ENCODE results near the gene GAGE10.

Gene GAGE10, protein sequence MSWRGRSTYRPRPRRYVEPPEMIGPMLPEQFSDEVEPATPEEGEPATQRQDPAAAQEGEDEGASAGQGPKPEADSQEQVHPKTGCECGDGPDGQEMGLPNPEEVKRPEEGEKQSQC

DNA sequence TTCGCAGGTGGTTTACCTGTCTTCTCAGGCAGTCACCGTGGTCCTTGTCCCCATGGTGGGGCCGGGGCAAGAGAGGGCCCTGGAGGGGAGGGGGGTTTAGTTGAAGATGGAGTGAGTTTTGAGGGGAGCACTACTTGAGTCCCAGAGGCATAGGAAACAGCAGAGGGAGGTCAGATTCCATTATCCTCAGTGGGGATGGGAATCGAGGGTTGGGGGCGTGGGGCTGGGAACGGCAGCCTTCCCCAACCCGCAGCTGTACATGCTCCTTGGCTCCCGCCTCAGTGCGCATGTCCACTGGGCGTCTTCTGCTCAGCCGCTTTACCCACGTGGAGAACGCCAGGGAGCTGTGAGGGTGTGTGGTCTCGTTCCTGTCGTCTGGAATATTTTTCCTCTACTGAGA lies at the start of gene GAGE10:
TSS of gene GAGE10 (plus strand) at position 301 of the 400 bp plus-strand sequence. CDS start 1,214 bp downstream, outside the sequence.
- no peak for DNase-seq (ENCODE audit: low read depth in 2 of 2)

DNA sequence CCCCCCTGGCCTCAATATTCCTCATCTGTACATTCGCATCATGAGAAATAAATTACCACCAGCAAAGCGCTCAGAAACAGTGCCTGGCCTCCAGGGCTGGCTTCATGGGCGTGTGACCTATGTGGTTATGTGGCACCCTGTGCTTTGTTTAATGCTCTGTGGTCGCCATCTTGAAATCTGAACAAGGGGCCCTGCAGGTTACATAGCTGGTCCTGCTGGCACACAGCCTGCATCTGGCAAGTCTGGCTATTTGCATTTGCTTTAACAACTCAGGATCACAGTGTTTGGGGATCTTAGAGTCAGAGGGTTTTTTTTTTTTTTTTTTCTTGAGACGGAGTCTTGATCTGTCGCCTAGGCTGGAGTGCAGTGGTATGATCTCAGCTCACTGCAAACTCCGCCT lies 48.8 kb upstream of the GAGE10 start:
- no peak for DNase-seq (ENCODE audit: low read depth in 2 of 2)

DNA sequence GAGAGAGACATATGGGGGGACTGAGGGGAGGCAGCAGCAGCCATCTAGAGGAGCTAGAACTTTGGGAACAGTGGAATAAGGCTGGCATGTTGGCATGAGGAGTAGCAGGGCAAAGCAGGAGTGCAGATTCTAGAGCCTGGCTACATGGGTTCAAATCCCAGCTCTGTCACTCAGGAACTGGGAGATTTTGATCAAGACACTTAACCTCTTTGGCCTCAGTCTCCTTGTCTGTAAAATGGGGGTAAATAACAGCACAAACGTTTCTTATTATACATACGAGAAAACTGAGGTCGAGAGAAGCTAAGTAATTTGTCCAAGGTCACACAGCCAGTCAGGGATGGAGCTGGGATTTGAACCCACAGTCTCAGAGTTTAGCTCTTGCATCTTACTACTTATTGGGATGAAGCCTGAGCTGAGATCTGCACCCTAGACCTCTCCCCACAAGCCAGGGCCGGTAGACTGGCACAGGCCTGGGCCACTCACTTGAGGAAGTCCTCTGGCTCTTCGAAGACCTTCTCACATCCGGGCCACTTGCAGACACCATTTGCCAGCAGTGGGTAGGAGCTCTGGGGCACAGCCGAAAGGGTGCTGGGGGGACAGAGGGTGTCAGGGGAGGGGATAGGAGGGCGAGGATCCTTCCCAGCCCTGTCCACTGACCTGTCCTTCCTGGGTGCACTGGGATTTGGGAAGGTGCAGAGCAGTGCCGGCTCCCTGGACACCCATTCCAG lies 47.0 kb upstream of the GAGE10 start:
- no peak for DNase-seq (ENCODE audit: low read depth in 2 of 2)

DNA sequence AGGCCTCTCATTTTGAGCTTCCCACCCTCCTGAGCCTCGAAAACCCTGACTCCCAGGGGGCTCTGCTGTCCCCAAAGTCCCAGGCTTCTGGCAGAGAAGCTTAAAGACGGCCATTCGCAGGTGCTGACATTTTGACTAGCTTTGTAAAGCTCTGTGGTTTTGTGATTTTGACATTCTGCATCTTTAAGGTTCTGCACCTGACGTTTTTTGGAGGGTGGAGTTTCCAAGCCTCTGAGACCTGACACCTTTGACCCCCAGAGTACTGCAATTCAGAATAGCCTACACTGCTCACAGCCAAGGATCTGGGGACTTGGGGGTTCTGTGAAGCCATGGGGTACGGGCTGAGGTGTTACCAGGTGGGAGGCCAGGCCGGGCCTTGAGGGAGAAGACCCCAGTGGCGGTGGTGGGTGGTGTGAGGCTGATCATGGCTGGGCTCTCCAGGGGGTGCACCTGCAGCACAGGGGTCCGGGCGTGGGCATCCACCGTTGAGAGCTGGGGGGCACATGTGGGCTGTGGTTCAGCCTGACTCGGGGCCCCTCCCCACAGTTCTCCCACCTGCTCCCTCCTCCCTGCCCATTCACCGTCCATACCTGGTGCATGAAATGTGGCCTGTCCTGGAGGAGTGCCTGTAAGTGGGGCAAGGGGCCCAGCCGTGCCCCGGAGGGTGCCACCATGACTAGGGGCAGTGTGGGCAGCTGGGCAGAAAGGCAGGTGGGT lies 46.2 kb upstream of the GAGE10 start:
- no peak for DNase-seq (ENCODE audit: low read depth in 2 of 2)

DNA sequence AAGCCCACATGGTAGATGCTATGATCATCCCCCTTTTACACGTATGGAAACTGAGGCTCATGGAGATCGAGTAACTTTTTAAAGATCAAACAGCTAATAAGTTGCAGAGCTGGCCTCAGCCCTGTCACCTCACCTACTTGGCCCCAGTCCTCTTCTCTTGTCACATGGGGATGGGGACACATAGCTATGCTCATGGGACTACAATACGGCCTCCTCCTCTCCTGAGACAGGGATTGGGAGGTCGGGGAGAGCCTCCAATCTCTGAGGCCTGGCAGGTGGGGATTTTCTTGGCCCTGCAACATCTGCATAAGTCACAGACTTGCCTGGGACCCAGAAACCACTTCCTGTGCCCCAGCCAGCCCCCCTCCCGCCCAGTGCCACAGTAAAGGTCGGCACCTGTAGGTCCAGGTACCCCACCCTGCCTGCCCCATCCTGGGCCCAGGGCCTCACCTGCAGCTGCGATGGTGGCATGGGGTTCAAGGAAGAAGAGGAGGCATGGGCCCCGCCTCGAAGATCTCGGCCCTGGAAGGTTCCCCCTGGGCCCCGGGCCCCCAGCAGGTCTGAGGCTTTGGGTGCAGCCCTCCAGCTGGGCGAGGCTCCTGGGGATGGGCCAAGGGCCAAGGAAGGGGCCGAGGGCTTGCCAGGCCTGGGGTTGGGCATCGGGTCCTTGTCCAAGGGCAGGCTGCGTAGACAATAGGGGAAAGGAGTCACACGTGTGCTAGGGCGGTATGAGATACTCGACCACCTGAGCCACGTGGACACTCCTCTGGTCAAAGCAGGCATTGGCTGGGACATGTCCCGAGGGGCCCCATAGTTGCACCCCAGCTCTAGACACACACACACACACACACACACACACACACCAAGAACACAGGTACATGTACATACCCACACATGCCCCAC lies 45.3 kb upstream of the GAGE10 start:
- DNase-seq (ENCODE audit: low read depth in 2 of 2) = no peak

DNA sequence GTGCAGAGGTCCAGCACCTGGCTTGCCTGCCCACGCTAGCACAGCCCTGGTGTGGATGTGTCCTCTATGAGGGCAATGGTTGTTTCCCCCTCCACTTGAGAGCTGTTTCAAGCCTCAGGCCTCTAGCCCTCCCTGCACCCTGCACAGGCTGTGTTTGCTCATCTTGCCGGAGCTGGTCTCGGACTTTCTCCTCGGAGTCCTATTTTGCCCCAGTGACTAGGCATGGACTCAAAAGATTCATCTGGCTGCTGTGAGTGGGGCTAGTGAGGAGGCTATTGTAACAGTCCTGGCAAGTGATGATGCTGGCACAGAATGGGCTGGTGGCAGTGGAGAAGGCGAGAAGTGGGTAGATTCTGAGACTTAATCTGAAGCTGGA lies 44.7 kb upstream of the GAGE10 start:
- DNase-seq (ENCODE audit: low read depth in 2 of 2) = no peak

DNA sequence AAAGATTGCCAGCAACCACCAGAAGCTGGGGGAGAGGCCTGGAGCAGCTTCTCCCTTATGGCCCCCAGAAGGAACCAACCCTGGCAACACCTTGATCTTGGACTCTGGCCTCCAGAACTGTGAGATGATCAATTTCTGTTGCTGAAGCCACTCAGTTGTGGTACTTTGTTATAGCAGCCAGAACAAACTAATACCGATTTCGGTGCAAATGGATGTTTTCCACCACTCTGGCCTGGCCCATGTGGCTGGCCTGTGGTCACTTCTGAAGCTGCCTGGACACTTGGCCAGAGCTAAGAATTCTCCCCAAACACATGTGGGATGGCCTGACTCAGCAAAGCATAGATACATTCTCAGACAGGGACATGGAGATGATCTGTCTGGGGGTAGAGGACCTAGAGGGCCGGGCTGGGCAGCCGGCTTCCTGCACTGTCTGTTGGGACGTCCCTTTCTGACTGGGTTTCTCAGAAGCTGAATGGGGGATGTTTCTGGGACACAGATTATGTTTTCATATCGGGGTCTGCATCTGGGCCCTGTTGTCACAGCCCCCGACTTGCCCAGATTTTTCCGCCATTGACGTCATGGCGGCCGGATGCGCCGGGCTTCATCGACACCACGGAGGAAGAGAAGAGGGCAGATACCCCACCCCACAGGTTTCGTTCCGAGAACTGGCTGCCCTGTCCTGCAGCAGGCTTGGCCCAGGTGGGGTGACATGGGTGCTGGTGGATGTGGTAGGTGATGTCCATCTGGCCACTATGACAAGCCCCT lies 43.0 kb upstream of the GAGE10 start:
- DNase-seq (ENCODE audit: low read depth in 2 of 2) = no peak

DNA sequence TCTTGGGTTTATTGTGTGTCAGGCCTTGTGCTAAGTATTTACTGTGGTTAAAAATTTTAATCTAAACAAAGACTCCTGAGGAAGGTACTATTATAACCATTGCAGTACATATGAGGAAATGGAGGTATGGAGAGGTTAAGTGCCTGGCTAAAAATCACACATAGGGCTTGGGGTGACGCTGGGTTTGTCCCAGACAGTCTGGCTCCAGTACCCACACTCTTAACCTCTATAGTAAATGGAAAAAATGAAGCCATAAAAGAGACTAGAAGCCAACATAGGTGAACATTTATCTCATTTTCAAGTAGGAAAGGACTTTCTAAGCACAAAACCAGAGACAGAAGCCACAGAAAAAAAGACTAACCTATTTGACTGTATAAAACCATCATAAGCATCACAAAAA lies 40.8 kb upstream of the GAGE10 start:
- DNase-seq (ENCODE audit: low read depth in 2 of 2) = no peak

DNA sequence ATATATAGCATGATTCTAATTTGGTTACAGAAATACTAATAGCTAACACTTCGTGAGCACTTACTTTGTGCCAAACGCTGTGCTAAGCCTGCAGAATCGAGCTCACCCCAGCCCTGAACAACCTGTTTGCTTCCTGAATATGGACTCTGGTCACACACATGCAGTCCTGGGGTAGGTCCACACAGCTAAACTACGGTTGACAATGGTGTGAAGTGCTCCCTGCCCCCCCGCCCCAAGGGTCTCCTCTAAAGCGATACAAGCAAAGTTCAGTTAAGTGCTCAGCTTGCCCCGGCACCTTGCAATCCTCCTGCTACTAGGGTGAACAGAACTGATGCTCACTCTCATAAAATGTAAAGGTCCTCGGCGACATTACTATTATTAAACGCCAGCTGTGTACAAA lies 39.8 kb upstream of the GAGE10 start:
- DNase-seq (ENCODE audit: low read depth in 2 of 2) = no peak

DNA sequence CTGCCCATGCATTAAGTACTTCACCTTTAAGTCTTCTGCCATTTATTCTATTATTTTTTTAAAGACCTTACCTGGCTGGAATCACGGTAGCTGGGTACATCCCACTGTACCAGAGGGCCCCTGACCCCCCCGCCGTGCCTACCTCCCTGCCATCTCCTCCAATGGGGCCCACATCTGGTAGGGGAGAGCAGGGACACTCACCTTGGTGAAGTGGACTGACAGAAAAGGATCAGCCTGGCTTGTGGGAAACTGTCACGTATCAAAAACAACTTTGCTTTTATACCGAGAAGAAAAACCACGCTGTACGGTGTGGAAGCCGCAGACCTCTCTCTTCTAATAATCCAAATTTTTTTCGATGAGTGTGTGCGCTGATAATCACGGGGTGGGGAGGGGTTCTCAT lies 39.0 kb upstream of the GAGE10 start, which contains the start of gene FOXP3:
TSS of gene FOXP3 (minus strand) at position 251 of the 400 bp plus-strand sequence. CDS start 6,205 bp downstream, outside the sequence.
- DNase-seq (ENCODE audit: low read depth in 2 of 2) = no peak

DNA sequence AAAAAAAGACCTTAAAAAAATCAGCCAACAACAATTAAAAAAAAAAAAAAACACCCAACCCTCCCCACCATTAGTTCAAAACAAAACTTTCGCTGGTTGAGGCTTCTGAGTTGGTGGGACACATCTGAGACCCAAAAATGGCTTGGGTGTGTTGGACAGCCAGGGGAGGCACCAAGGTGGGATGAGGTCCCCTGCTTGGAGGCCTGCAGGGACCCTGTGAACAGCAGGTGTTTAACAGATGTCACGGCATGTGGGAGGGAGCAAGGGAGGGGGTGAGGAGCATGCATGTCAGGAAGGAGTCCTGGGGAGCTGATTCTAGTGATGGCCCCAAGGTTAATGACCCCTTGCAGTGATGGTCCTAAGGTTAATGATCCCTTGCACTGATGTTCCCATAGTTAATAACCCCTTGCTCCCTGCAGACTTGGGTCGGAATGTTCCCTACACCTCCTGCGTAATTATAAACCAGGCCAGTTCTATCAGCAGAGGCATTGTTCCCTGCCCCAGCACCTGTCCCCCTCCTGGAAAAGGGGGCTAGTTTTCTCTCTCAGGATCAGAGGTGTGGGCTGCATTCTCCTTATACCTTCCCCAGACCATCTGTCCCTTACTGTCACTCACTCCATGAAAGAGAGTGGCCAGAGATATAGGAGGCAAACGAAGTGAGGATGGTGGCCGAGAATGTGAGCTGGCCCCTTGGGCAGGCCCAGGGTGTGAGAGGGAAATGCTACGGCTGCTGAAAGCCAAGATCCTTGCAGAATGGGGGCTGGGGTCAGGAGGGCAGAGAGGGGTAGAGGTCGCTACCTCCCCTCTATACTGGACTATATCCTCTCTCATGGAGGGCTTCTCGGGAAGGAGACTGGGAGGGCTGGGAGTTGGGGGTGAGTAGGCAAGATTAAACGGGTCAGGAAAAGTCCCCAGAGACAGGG lies 36.7 kb upstream of the GAGE10 start:
- DNase-seq (ENCODE audit: low read depth in 2 of 2) = no peak

DNA sequence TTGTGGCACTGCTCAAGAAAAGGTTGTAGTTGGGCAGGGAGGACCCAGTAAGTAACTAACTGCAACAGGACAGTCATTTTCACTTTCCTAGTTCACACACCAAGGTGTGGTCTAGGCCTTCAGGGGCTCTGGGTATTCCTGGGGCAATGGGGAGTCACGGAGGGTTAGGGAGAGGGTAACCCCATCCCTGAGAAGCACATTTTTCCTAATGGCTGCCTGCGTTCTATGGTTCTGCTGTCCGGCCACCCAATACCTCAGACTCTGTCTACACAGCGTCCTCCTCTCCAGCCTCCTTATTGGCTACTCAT lies 34.8 kb upstream of the GAGE10 start:
- DNase-seq (ENCODE audit: low read depth in 2 of 2) = no peak

DNA sequence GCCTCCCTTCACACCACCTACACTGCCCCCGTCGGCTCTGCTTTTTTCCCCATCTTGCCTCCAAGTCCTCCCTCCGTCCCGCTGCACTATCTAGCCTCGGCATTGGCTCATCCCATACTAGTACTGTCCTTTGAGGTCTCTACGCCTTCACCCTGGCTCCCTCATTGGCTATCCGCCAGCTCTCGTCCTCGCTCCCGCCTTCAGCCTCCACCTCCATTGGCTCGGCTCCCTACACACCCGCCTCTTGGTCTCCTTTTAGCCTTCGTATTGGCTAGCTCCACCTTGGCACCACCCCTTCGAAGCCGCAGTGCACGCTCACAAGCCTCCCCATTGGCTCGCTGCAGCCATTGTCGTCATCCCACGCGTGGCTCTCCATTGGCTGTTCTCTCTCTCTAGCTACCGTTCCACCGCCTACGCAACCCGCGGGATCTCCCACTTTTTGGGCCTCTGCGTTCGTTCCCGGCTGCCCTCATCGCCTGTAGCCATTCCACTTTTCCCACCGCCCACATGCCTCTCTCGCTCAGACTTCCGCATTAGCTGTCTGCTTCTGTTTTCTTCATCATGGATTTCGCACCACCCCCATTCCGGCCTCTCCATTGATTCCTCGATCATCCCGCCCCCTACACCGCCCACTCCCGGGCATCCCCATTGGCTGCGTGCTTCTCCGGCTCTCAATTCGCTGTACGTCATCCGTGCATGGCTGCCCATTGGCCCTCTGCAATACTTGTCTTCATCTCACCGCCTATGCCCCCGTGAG lies 34.3 kb upstream of the GAGE10 start:
- DNase-seq (ENCODE audit: low read depth in 2 of 2) = peak; percentile 86 to 94

DNA sequence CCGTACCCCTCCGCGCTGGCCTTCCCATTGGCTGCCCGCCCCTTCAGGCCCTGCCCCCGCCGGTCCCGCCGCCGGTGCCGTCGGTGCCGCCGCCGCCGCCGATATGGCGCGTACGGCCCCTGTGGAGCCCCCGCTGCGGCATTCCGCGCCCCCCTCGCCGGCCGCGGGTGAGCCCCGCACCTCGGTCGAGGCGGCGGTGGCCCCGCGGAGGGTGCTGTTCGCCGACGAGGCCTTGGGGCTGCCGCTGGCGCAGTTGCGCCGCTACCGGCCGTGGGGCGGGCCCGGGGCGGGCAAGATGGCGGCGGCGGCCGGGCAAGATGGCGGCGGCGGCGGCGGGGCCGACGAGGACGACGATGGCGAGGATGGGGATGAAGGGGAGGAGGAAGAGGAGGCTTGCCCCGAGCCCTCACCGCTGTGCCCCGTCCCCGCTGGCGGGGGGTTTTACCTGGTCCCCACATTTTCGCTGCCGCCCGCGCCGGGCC lies 33.6 kb upstream of the GAGE10 start, which contains the start of gene PPP1R3F:
TSS of gene PPP1R3F (plus strand) at position 27 of the 482 bp plus-strand sequence. CDS start at position 104, 77 bp downstream.
- DNase-seq (ENCODE audit: low read depth in 2 of 2) = no peak

DNA sequence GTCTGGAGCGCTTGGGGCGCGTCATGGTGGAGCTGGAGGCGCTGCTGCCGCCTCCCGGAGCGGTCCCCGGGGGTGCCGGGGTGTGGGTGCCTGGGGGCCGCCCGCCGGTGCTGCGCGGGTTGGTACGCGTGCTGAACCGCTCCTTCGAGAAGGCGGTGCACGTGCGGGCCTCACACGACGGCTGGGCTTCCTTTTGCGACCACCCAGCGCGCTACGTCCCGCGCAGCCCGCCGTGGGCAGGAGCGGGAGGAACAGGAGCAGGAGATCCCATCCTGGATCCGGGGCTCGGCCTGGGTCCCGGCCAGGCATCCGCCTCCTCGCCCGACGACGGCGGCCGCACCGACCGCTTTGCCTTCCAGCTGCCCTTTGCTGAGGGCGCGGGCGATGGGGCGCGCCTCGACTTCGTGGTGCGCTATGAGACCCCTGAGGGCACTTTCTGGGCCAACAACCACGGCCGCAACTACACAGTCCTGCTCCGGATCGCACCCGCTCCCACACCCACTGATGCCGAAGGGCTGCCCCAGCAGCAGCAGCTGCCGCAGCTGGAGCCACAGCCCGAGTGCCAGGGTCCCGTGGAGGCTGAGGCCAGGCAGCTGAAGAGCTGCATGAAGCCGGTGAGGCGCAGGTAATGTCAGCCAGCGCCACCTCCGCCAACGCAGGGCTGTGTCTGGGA lies 33.1 kb upstream of the GAGE10 start:
- DNase-seq (ENCODE audit: low read depth in 2 of 2) = no peak

DNA sequence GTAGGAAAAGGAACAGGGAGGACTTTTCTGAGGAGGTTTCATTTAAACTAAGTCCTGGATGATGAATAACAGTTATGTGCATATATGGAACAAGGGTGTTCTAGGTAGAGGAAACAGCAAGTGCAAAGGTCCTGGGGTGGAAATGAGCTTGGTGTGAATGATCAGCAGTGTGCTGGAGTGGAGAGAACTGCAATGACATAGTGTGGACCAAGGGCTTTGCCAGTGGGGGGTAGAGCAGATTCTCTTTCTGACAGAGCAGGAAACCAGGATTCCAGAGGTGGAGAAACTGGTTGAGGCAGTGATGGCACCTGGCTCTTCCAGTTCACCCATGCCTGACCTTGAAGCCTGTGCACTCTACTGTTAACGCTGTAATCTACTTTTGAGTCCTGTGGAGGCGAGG lies 32.1 kb upstream of the GAGE10 start:
- no peak for DNase-seq (ENCODE audit: low read depth in 2 of 2)

DNA sequence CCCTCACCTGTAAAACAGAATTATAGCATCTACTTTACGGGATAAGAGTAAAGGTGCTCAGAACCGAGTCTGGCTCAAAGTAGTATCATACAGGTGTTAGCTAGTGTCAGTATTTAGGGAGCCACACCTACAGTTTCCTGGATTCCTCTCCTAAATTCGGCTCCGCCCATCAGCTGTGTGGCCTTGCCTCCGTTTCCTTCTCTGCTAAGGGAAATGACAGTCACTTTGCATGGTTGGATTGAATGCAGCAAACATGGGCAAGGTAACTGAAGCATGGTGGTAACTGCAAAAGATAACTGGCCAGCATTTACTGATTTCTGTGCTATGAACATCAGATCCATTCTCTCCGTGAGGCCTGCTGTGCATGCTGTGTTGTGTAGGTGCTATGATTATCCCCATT lies 31.0 kb upstream of the GAGE10 start:
- no peak for DNase-seq (ENCODE audit: low read depth in 2 of 2)

DNA sequence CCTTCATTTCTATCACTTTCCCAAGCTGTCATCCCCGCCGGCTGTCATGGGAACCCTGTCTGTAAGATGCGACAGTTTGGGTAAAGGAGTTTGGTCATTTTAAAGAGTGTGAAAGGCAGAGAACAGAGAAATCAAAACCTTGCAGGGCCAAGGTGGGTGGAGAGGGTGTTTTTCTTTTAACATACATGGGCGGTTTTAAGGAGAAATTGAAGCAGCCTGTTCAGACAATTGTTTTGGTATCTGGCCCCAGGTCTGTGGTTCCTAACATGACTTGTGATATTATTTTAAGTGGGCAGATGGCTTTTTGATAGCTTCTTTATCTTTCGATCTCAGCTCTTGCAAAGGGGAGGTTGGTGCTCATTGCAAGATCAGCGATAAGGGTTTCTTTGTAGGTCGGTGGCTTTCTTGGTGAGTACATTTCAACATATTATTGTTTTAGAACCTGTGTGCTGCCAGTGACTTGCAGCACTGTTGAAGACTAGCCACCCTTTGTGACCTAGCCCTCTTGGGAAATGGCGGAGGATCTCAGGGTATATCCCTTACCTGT lies 30.2 kb upstream of the GAGE10 start:
- peak in 1 of 2 donors; percentile 19 for DNase-seq (ENCODE audit: low read depth in 2 of 2)
